RWPE2 (cell line): Measurements from ENCODE around the gene TMEM229B.

Source experiments
- ATAC-seq: fragments of 200-7000 bp; cut with Tn5 transposase; 3 replicates; pipeline ENCODE4 v1.9.1; 2021; ENCODE audit warnings: low read depth
- DNase-seq: peaks from one replicate; pipeline ENCODE4 v3.0.0-alpha.2; 2020; ENCODE audit warnings: low spot score
- H3K27ac ChIP-seq: fragments of 450-650 bp; 2 replicates; pipeline ENCODE4 v1.5.1; 2017; ENCODE audit warnings: mild to moderate bottlenecking; ENCODE audit not compliant: poor library complexity, severe bottlenecking
- H3K27me3 ChIP-seq: fragments of 250-450 bp; sonication (Bioruptor Pico); 2 replicates; pipeline ENCODE4 v1.5.1; 2021; ENCODE audit warnings: mild to moderate bottlenecking, moderate library complexity; ENCODE audit not compliant: insufficient read depth, poor library complexity, severe bottlenecking
- H3K36me3 ChIP-seq: fragments of 250-450 bp; sonication (Bioruptor Pico); 2 replicates; pipeline ENCODE4 v1.5.1; 2020; ENCODE audit warnings: low read depth, mild to moderate bottlenecking, moderate library complexity
- H3K4me1 ChIP-seq: fragments of 250-450 bp; sonication (Bioruptor Pico); 2 replicates; pipeline ENCODE4 v1.5.1; 2021; ENCODE audit warnings: mild to moderate bottlenecking, moderate library complexity; ENCODE audit not compliant: insufficient read depth, poor library complexity, severe bottlenecking
- H3K4me3 ChIP-seq: fragments of 250-450 bp; sonication (Bioruptor Pico); 2 replicates; pipeline ENCODE4 v1.5.1; 2021; ENCODE audit warnings: mild to moderate bottlenecking, moderate library complexity; ENCODE audit not compliant: severe bottlenecking
- H3K9me3 ChIP-seq: fragments of 250-450 bp; sonication (Bioruptor Pico); 2 replicates; pipeline ENCODE4 v1.5.1; 2021; ENCODE audit warnings: mild to moderate bottlenecking, moderate library complexity; ENCODE audit not compliant: severe bottlenecking
- CTCF ChIP-seq: fragments of 450-650 bp; IDR thresholded peaks from one replicate; pipeline ENCODE4 v1.5.1; 2017; ENCODE audit warnings: mild to moderate bottlenecking, moderate library complexity; ENCODE audit not compliant: poor library complexity, severe bottlenecking

The TMEM229B gene

DNA sequence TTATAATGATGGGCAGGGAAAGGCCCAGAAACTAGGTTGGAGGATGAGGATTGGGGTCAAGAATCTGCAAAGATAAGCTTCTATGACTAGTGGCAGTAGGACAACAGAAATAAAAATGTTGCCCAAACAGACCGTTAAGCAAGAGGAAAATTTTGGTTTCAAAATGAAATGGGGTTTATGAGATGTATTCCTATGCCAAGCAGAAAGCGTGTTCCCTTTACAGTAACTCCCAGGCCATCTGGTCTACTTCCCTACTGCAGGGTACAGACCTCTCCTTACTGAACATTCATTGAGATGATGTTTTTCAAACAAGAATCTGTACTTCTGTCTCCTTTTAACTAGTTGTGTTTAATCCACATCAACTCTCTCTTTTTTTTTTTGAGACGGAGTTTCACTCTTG, 20.4 kb upstream of the TMEM229B start:
- H3K4me3 ChIP-seq, result no peak overlapping the region
- H3K27ac ChIP-seq, result no peak overlapping the region
- no peaks in the 10 kb centered on the region for H3K9me3 ChIP-seq
- no peak for DNase-seq
- no peaks in the 10 kb centered on the region for H3K36me3 ChIP-seq
- H3K27me3 ChIP-seq, result no peaks in the 10 kb centered on the region
- no peaks in the 10 kb centered on the region for H3K4me1 ChIP-seq
- no peak for ATAC-seq
- TF ChIP-seq CTCF, result no peak

DNA sequence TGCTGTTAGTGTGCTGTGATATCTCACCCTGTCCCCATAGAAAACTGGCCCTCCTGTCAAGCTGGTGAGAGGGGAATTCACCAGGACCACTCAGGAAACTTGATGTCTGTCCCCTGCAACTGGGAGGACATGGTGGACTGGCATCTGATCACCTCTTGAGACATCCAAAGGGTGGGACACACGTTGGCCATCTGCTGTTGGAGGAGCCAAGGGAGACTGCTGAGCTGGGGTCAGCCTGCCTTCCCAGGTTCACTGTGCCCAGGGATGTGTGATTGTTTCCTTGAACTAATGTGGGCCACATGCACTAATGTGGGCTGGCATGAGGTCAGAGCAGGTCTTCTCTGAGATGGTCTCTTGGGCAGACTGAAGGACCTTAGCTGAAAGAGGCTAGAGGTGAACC, 16.7 kb upstream of the TMEM229B start:
- Histone ChIP-seq H3K27me3 (no peaks in the 10 kb centered on the region), H3K4me1 (no peaks in the 10 kb centered on the region), H3K9me3 (no peaks in the 10 kb centered on the region), H3K4me3 (no peak overlapping the region), H3K27ac (no peak overlapping the region), H3K36me3 (no peaks in the 10 kb centered on the region)
- no peak for ATAC-seq
- TF ChIP-seq CTCF, result no peak
- no peak for DNase-seq

GRCh38 chr14:67503331-67503730, 14.8 kb upstream of the TMEM229B start:
- H3K4me3 ChIP-seq, result no peak overlapping the region
- TF ChIP-seq CTCF, result no peak
- DNase-seq (no peak), ATAC-seq (no peak)
- no peak overlapping the region for H3K27ac ChIP-seq
- H3K36me3 ChIP-seq, result no peaks in the 10 kb centered on the region
- H3K9me3 ChIP-seq, result no peaks in the 10 kb centered on the region
- no peaks in the 10 kb centered on the region for H3K27me3 ChIP-seq
- H3K4me1 ChIP-seq, result no peaks in the 10 kb centered on the region

DNA sequence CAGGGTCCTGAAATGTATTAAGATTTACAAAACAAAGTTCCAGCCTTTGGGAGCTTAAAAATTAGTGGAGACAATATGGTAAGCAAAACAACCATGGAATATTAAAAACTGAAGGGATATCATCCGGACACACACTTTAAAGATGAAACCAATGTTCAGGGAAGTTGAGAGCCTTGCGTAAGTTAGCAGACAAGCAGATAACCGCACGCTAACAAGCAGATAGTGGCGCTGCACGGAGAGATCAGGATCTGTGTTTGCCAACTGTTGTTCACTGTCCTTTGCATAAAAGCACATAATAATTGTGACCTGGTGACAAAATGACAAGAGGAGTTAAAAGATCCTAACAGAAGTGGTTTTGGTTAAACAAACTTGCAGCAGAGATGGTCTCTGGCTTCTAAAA, 14.3 kb upstream of the TMEM229B start:
- no peaks in the 10 kb centered on the region for H3K9me3 ChIP-seq
- DNase-seq, result no peak
- ATAC-seq, result no peak
- TF ChIP-seq CTCF, result no peak
- H3K27ac ChIP-seq, result no peak overlapping the region
- no peaks in the 10 kb centered on the region for H3K27me3 ChIP-seq
- no peaks in the 10 kb centered on the region for H3K36me3 ChIP-seq
- no peak overlapping the region for H3K4me3 ChIP-seq
- no peaks in the 10 kb centered on the region for H3K4me1 ChIP-seq

GRCh38 chr14:67501670-67502069, 13.1 kb upstream of the TMEM229B start:
- ATAC-seq (no peak), DNase-seq (no peak)
- no peaks in the 10 kb centered on the region for H3K27me3 ChIP-seq
- H3K9me3 ChIP-seq, result no peaks in the 10 kb centered on the region
- no peaks in the 10 kb centered on the region for H3K36me3 ChIP-seq
- no peak overlapping the region for H3K27ac ChIP-seq
- no peak for TF ChIP-seq CTCF
- no peaks in the 10 kb centered on the region for H3K4me1 ChIP-seq
- H3K4me3 ChIP-seq, result no peak overlapping the region
